CD4-positive, alpha-beta T cell treated with Interleukin-12 subunit alpha and Interleukin-12 subunit beta, for 1 hour (primary cell): ENCODE results near the gene PARD3.
"Not testable (repeated sequence)": the region's sequence is repeated elsewhere in the genome, so short reads cannot be mapped to it uniquely, and the experiment has no call there.

Experiments
- DNase-seq: peaks from one replicate; pipeline ENCODE4 v3.0.0-alpha.2; 2020

PARD3 gene

DNA sequence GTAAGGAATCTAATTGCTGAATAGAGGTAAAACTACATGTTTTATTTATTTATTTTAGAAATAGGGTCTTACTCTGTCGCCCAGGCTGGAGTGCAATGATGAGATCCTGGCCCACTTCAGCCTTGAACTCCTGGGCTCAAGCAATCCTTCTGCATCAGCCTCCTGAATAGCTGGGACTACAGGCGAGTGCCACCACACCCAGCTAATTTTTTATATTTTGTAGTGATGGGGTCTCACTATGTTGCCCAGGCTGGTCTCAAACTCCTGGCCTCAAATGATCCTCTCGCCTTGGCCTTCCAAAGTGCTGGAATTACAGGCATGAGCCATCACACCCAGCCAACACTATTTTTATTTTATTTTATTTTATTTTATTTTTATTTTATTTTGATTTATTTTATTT is 170.3 kb downstream of the PARD3 start:
- DNase-seq = not testable (repeated sequence)

DNA sequence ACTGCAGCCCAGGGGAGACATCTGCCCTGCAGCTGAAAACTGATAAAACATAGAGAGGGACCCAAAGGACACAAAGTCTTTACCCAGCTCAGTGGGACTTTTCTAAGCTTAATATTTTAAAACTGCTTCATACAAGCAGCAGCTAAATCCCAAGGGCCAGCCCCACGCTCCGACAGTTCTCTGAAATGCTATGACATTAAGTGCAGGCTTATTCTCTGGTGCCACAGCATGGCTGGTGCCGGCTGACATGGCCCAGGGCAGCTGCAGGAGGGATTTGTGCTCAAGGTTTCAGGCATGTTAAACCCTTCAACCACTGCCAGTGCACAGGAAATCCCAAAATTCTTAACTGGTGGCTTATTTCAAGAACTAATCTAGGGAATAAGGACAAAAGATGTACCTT is 170.9 kb downstream of the PARD3 start:
- DNase-seq = no peak

- DNase-seq = no peak
These were observed 171.5 kb downstream of the PARD3 start for GRCh38 chr10:34643620-34644019.

DNA sequence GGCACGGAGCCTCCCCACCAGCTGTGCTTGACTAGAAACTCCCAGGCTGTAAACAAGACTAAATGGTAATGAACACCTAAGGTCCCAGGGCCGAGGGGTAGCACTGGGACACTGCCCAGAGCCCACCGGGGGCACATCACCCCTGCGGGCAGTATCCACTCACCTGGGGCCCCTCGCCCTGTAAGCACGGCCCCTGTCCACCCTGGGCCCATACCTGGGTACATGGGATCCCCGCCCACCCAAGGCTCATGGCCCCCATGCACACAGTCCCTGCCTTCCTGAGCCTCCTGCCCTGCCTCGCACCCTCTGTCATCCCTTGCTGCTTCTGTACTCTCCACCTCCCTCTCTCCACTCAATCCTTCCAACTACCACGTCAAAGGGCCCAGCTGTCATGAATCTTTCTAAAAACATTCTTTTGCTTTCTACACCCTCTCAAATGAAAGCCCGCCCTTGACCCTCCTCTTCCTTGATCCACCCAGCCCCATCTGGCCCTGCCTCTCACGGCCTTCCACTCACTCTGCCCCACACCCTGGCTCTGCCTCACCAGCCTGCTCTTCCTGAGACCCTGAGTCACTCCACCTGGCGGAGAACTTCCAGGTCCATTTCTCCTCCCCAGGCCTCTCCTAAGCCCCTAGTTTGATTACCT is 173.1 kb downstream of the PARD3 start:
- DNase-seq = no peak

DNA sequence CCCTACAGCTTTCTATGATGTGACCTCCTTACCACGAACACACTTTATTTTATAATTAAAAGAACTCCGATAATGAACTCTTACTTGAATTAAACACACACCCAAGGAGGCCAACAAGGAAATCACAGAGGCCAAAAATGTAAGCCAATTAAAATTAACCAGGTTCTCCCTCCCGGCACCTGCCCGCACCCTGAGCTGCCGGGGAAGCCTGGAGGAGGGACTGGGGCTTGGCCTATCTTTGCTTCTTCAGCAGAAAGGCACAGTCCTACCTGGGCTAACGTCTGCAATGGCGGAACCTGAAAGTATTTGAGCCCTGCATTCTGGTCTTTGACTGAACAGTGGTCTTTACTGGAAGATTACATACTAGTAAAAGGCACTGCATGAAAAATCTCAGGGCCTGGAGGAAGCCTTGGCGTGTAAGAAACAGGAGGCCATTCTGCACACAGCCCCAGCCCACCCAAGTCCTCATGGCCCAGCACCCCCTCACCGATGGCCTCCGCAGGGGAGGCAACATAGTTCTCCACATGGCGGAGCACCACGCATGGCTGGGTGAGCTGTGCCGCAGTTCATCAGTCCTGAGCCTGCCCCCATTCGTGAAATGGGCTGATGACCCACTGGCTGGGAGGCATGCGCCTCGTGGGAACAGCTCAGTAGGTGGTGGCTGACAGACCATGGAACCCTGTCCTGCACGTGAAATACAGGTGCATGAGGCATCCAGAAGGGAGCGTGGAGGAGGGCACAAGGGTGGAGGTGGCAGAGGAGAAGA is 173.8 kb downstream of the PARD3 start:
- DNase-seq = no peak

GRCh38 chr10:34638406-34639054 is 176.6 kb downstream of the PARD3 start:
- DNase-seq = peak; percentile 63

DNA sequence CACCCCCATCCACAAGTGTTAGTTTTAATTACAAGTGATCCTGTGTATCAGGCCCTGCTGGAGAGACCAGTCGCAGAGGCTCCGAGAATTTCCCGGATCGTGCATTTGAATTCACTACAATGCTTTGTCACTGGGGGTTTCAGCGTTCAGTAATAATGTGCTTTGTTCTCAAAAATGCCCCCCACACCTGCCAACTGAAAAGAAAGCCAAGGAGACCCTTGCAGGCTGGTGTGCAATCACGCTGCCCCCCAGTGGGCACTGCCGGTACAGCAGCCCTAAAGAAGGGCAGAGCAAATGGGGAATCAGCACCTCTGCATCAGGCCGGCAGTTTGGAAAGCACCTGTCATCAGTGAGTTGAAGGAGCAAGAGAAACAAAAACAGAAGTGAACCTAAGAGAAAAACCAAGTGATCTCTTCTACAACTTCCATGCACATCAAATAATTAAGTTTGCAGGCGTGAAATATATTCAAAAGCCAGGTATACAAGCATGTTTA is 177.6 kb downstream of the PARD3 start:
- peak; percentile 57 for DNase-seq

- DNase-seq = no peak
These were observed 180.0 kb downstream of the PARD3 start for GRCh38 chr10:34635111-34635510.

DNA sequence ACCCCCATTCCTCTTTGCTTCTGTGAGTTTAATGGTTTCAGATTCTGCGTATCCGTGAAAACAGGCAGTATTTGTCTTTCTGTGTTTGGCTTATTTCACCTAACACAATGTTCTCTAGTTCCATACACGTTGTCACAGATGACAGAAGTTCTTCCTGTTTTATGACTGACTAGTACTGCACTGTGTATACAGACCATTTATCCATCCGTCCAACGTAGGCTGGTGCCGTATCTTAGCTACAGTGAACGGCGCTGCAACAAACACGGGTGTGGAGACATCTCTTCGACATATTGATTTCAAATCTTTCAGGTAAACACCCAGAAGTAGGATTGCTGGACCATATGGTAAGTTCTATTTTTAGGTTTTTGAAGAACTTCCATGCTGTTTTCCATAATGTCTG is 181.7 kb downstream of the PARD3 start:
- no peak for DNase-seq

GRCh38 chr10:34629084-34629483 is 186.0 kb downstream of the PARD3 start:
- no peak for DNase-seq

- DNase-seq = no peak
These were observed 186.8 kb downstream of the PARD3 start for GRCh38 chr10:34628174-34628796.

- DNase-seq = no peak
These were observed 187.4 kb downstream of the PARD3 start for GRCh38 chr10:34627741-34628140.

DNA sequence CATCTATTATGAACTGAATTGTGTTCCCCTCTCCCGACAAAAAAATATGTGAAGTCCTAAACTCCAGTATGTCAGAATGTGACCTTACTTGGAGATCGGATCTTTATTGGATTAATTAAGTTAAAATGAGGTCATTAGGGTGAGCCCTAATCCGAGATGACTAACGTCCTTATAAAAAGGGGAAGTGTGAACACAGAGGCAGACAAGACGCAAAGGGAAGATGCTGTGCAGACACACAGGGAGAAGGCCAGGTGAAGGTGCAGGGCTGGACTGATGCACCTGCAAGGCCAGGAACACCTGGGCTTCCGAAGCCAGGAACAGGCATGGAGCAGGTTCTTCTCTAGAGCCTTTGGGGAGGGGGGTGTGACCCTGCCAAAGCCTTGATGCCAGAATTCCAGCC is 187.8 kb downstream of the PARD3 start:
- DNase-seq = no peak

DNA sequence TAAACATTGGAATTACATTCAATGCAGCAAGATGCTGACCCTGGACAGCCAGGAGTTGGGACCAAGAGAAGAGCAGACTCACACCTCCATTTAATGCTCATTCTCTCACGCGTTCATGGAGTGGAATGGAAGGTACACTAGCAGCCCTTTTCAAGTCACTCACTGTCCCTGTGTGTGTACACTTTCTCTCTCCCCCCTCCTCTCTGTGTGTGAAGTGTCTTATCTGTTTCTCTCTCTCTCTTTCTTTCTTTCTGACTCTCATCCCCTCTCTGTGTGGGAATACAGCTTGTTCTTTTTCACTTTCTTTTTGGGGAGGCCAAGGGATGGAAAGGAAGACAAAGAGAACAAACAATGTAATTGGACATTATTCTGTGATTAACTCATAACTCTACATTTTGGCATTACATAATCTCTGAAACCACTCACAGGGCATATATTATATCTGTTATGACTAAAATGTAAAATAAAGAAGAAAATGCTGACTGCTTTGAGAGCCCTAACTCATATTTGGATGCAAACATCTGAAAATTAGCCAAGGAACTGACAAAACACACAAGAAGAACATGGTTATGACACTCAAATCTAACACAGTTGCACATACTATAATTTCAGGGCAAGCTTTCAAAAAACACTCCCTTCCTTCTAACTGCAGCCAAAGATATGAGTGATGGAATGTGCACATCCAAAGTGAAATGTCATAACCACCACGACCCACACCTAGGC is 188.8 kb downstream of the PARD3 start:
- no peak for DNase-seq

DNA sequence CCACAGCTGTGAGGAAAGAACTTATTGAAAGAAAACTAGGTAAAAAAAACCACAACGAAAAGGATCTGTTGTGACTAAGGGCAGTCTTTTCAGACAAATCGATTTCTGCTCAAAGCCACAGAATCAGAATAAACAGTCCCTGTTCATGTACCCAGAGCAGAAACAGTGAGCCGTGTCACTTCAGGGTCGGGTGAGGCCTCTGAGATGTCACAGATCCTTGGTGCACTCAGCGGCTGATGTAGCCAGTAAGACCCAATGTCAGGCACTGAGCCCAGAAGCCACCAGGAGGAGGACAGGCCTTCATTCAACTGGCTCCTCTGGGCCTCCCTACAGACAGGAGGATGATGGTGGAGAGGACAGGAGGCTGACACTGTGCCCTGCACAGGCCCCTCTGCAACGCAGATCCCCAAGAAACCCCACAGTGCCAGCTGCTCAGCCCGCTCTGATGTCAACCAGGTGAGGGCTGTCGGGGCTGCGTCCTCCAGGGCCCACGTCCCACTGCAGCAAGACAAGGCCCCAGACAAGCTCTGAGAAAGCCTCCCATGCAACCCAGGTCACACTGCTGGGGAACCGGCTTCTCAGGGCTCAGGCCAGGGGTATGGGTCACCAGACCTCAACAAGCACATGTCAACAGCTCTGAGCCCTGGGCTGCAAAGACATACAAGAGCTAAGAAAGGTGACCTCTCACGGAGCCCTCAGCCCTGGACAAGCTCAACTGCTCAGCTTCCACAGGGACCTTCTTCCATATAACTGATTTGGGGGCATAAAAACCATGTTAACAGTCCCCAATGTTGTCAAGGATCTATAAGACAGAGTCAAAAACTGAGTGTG is 190.6 kb downstream of the PARD3 start:
- no peak for DNase-seq

DNA sequence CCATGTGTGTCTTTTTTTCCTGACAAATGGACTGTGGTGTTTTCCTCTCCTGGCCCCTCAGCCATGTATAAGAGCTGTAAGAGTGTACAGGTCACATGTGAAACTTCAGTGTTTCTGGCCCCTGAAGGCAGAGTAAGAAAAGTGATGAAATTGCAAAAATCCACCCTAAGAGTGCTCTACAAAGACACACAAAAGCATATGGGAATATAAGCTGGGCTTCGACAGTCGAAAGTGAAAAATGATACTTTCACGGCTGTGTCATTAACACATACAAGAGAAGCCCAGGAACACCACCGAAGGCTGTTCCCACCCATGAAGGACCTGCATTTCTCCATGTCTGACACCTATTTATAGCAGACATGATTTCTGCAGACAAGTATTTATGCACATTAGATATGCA is 192.2 kb downstream of the PARD3 start:
- no peak for DNase-seq

- DNase-seq = no peak
These were observed 196.5 kb downstream of the PARD3 start for GRCh38 chr10:34618611-34619010.

GRCh38 chr10:34615770-34616169 is 199.3 kb downstream of the PARD3 start:
- DNase-seq = no peak

DNA sequence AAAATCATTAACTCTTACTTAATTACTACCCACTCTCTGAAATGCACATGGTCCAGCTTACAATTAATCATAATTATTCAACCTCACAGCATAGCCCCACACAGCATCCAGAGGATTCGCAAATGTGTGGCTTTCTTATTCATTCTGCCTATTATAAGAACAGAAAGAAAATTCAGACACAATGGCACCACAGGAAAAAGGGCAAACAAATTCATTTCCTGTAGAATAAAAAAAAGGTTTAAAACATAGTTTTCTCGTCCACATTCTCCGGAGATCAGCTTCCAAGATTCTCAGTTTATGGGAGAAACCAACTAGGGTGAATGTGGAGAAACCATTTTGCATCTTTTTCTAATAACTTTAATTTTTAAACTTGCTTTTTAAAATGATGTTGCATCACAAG is 201.6 kb downstream of the PARD3 start:
- no peak for DNase-seq

DNA sequence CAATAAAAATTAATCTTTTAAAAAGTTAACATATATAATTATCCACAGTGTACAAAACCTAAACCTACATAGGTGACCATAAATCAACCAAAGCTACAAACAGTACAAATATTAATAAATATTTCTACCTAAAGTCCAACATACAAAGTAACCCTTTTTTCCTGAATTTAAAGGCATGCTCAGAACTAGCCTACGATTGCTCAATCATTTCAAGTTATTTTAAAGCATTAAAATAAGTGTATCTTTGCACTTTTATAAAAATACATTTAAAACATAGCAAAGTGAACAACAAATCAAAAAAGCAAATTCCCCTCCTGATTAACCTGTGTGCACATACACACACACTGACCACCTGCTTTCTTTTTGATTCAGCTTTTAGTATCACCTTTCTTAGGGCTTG is 202.2 kb downstream of the PARD3 start:
- no peak for DNase-seq

- DNase-seq = no peak
These were observed 202.7 kb downstream of the PARD3 start for GRCh38 chr10:34612446-34612845.
